Testis (tissue), 3 donors: ENCODE results near the gene ICA1. TPM values are rescaled to one million over a fixed set of nuclear protein-coding genes. Genes with fewer than 3 reads are reported as not detected.

Experiments used
- DNase-seq: peaks from one replicate; pipeline ENCODE4 v3.0.0-alpha.2; 2019
- H3K27ac ChIP-seq, 2 donors: fragments of 200-600 bp; sonication (generic); one replicate each; pipeline ENCODE4 v1.5.1; 2019
- H3K27me3 ChIP-seq: fragments of 200-600 bp; sonication (generic); one replicate; pipeline ENCODE4 v1.5.1; 2019
- H3K36me3 ChIP-seq: fragments of 200-600 bp; sonication (generic); one replicate; pipeline ENCODE4 v1.5.1; 2017; ENCODE audit warnings: low read depth; ENCODE audit errors: missing control alignments
- H3K4me1 ChIP-seq: fragments of 200-600 bp; sonication (generic); one replicate; pipeline ENCODE4 v1.5.1; 2019
- H3K4me3 ChIP-seq, 2 donors: fragments of 200-600 bp; sonication (generic); one replicate each; pipeline ENCODE4 v1.5.1; 2017 to 2019
- H3K9me3 ChIP-seq: fragments of 200-600 bp; sonication (generic); one replicate; pipeline ENCODE4 v1.5.1; 2017
- POLR2A ChIP-seq: fragments of 450-650 bp; IDR thresholded peaks from one replicate; pipeline ENCODE4 v1.6.1; 2017; ENCODE audit warnings: antibody characterized with exemption, mild to moderate bottlenecking, moderate library complexity
- WGBS, 2 donors: methylation state at CpG; one replicate each; pipeline ENCODE4 v1.1.5; 2018; 5-methylcytosine and 5-hydroxymethylcytosine counted together
- intact Hi-C: fragments of 100-400 bp; cut with DNase I; formaldehyde crosslinking; loops from one replicate; pipeline ENCODE4 v1.15.1; 2023; ENCODE audit warnings: low total_unique reads
- polyA plus RNA-seq: library from polyadenylated mRNA; stranded (reverse); fragments of 350-450 nt; fragmentation: Illumina TruSeq; extraction: RNeasy Lipid Tissue Mini Kit (QIAGEN cat#74804); gene quantifications from one replicate; pipeline ENCODE4 v1.2.3, GENCODE V29; 2014; ENCODE audit warnings: low read depth, low replicate concordance; ENCODE audit not compliant: insufficient read depth
- total RNA-seq, 2 donors: library from RNA; depleted of rRNA; stranded (reverse); fragments of >200 nt; gene quantifications; one replicate each; pipeline ENCODE4 v1.2.3, GENCODE V29; 2016
- TF ChIP-seq, protein P1 (sequence below), 3 experiments: fragments of 450-650 bp in 2 of 3; fragments of 200-600 bp in 1 of 3; sonication (generic) in 1 of 3; IDR thresholded peaks; one replicate each; pipeline ENCODE4 v1.5.1; 2016 to 2019; ENCODE audit warnings: antibody characterized with exemption in 3 of 3, mild to moderate bottlenecking in 2 of 3, moderate library complexity in 1 of 3

ICA1 gene
- total and polyA plus RNA-seq, 3 donors from 2014 or later: 33.6 to 90.3 (median 76.1) TPM

DNA sequence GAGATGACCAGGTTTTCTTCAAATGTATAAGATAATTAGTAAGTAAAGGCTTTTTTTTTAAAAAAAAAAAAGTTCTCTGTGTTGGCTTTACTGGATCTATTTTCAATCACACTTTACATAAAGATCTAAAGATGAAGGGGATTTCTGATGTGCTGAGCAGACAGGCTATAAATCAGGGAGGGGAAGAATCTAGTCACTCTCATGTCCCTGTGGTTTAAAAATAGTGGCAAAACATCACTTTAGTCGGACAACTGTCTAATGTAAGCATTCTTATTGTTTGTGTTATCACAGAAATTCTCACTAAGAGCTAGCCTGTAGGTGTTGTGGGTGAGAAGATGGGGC lies 132.7 kb downstream of the ICA1 start:
- no peaks in the 10 kb centered on the region for H3K4me1 ChIP-seq
- no peak for DNase-seq
- no peak overlapping the region for H3K4me3 ChIP-seq
- no peak overlapping the region for H3K27ac ChIP-seq
- TF ChIP-seq, protein P1, sequence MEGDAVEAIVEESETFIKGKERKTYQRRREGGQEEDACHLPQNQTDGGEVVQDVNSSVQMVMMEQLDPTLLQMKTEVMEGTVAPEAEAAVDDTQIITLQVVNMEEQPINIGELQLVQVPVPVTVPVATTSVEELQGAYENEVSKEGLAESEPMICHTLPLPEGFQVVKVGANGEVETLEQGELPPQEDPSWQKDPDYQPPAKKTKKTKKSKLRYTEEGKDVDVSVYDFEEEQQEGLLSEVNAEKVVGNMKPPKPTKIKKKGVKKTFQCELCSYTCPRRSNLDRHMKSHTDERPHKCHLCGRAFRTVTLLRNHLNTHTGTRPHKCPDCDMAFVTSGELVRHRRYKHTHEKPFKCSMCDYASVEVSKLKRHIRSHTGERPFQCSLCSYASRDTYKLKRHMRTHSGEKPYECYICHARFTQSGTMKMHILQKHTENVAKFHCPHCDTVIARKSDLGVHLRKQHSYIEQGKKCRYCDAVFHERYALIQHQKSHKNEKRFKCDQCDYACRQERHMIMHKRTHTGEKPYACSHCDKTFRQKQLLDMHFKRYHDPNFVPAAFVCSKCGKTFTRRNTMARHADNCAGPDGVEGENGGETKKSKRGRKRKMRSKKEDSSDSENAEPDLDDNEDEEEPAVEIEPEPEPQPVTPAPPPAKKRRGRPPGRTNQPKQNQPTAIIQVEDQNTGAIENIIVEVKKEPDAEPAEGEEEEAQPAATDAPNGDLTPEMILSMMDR (IDR thresholded peaks at IDR 0.05): no peak
- TF ChIP-seq POLR2A: no peak
- 83 to 84% methylated on average over 1 of the region's 1 CpG for WGBS, 2 donors
- H3K36me3 ChIP-seq: no peaks in the 10 kb centered on the region
- H3K9me3 ChIP-seq: no peaks in the 10 kb centered on the region
- no peaks in the 10 kb centered on the region for H3K27me3 ChIP-seq
- intact Hi-C loops: no loop called here

DNA sequence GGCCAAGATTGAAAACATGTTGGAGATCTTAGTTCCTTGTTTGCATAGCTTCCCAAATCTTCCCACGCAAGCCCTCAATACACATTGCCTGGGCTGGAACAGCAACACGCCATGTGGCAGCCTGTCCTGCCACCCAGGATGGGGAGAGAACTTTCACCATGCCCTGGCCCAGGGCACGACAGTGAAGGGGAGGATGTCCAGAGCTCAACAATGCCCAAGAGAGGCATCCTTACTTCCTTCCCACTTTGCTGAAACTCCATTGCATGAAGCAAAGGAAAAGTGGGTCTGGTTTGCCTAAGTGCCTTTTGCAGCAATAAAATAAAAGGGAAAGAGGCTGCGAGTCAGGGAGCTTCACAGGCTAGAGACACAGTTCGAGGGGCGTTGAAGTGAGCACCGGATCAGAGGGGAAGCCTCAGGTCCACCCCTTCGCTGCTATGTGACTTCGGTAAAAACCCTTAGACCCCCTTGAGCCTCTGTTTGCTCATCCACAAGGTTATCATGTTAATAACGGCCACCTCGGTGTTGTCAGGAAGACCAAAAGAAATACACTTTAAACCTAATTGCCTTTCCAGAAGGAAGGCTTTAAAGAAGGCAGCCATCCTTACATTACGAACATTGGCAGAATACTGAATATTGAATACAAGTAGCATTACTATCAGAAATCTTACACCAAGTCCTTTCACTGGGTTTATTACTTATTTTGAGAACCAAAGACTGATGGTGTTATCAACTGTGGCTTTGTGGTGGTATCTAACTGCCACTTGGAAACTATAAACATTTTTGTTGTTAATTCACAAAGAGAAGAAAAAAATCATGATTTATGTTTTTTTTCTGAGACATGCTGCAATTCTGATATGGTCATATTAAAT lies 133.3 kb downstream of the ICA1 start:
- H3K4me1 ChIP-seq: no peaks in the 10 kb centered on the region
- TF ChIP-seq, protein P1 (IDR thresholded peaks at IDR 0.05): no peak
- intact Hi-C loops: no loop called here
- no peak overlapping the region for H3K4me3 ChIP-seq
- H3K27ac ChIP-seq: no peak overlapping the region
- H3K27me3 ChIP-seq: no peaks in the 10 kb centered on the region
- no peak for DNase-seq
- WGBS, 2 donors: 70 to 75% methylated on average over 12 of the region's 12 CpGs
- no peaks in the 10 kb centered on the region for H3K9me3 ChIP-seq
- no peaks in the 10 kb centered on the region for H3K36me3 ChIP-seq

- Histone ChIP-seq H3K4me3 (no peak overlapping the region), H3K27ac (no peak overlapping the region), H3K27me3 (no peaks in the 10 kb centered on the region), H3K9me3 (no peaks in the 10 kb centered on the region), H3K36me3 (no peaks in the 10 kb centered on the region), H3K4me1 (no peaks in the 10 kb centered on the region)
- TF ChIP-seq POLR2A: no peak
- TF ChIP-seq, protein P1 (IDR thresholded peaks at IDR 0.05): no peak
- intact Hi-C loops: no loop called here
- DNase-seq: no peak
- 75 to 85% methylated on average over 2 of the region's 2 CpGs for WGBS, 2 donors
Observed at GRCh38 chr7:8126601-8127167, 135.3 kb downstream of the ICA1 start.

DNA sequence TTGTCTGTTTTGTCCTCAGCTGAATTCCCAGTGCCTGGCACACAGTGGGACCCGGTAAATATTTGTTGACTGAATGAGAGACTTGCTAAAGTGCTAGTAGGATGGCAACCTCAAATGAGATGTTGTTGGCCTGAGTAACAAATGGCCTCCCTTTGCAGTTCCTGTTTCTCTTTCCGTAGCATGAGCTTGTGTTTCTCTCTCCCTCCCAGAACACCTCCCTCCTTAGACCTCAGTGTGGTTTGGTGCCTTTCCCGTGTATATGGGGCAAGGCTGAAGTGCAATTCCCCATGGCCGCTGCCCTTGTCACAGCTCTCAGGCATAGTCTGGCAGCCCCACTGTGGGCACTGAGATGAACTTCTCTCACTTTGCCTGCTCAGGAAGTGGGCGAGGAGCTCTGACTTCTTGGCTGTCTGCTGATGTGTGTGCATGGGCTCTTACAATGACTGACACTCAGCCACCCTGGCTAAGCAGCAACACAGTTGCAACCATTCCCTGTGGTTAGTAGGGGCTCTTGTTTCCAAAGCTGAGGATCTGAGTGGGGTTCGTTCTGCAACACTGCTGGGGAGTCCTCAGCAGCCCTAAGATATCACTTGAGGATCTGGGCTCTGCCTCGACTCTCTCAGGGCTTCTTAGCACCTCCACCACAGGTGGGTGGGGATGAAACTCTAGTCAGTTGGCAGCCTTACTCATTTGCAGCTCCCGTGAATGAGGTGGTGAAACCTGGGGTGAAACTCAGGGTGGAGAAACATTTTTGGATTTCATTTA lies 136.1 kb downstream of the ICA1 start:
- intact Hi-C loops: no loop called here
- H3K9me3 ChIP-seq: no peaks in the 10 kb centered on the region
- DNase-seq: no peak
- TF ChIP-seq, protein P1 (IDR thresholded peaks at IDR 0.05): no peak
- TF ChIP-seq POLR2A: no peak
- no peaks in the 10 kb centered on the region for H3K4me1 ChIP-seq
- 84 to 85% methylated on average over 7 to 8 of the region's 8 CpGs for WGBS, 2 donors
- H3K27ac ChIP-seq: no peak overlapping the region
- no peak overlapping the region for H3K4me3 ChIP-seq
- H3K36me3 ChIP-seq: no peaks in the 10 kb centered on the region
- H3K27me3 ChIP-seq: no peaks in the 10 kb centered on the region
